ENCODE results near the gene DAB1. TPM values are rescaled to one million over a fixed set of nuclear protein-coding genes. Genes with fewer than 3 reads are reported as not detected.

DAB1 gene
- total RNA-seq, 1 donor from 2014 or later = 0.27 TPM

DNA sequence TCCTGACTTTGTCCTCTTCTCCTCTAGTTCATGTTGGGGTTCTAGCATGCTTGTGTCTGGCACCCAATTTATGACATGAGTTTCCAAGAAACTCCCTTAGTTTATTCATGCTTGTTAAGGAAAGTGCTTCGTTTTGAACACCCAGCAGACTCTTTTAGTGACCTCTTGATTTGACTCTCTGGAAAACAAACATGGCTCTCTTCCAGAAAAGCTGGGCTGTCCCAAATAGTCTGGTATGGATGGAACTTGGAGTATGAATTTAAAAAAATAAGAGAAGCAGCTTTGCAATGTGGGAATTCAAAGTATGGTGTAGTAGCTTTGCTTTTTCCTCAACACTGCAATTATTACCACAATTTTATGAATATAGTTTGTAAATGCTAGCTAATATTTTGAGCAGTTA lies 314.6 kb downstream of the DAB1 start:
- no peaks in the 10 kb centered on the region for H3K9me3 Mint-ChIP-seq (ENCODE audit: unreplicated experiment)
- H3K36me3 Mint-ChIP-seq (ENCODE audit: unreplicated experiment) = no peaks in the 10 kb centered on the region
- H3K27ac Mint-ChIP-seq (ENCODE audit: unreplicated experiment) = no peak overlapping the region
- peaks cover 9% of the 10 kb centered on the region for H3K4me1 Mint-ChIP-seq (ENCODE audit: unreplicated experiment)
- no peak for DNase-seq (ENCODE audit: extremely low spot score, unreplicated experiment)
- H3K4me3 Mint-ChIP-seq (ENCODE audit: unreplicated experiment) = no peak overlapping the region
- TF ChIP-seq, protein P1, sequence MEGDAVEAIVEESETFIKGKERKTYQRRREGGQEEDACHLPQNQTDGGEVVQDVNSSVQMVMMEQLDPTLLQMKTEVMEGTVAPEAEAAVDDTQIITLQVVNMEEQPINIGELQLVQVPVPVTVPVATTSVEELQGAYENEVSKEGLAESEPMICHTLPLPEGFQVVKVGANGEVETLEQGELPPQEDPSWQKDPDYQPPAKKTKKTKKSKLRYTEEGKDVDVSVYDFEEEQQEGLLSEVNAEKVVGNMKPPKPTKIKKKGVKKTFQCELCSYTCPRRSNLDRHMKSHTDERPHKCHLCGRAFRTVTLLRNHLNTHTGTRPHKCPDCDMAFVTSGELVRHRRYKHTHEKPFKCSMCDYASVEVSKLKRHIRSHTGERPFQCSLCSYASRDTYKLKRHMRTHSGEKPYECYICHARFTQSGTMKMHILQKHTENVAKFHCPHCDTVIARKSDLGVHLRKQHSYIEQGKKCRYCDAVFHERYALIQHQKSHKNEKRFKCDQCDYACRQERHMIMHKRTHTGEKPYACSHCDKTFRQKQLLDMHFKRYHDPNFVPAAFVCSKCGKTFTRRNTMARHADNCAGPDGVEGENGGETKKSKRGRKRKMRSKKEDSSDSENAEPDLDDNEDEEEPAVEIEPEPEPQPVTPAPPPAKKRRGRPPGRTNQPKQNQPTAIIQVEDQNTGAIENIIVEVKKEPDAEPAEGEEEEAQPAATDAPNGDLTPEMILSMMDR (IDR thresholded peaks at IDR 0.05) = no peak
- H3K27me3 Mint-ChIP-seq (ENCODE audit: unreplicated experiment) = peaks cover 2% of the 10 kb centered on the region

DNA sequence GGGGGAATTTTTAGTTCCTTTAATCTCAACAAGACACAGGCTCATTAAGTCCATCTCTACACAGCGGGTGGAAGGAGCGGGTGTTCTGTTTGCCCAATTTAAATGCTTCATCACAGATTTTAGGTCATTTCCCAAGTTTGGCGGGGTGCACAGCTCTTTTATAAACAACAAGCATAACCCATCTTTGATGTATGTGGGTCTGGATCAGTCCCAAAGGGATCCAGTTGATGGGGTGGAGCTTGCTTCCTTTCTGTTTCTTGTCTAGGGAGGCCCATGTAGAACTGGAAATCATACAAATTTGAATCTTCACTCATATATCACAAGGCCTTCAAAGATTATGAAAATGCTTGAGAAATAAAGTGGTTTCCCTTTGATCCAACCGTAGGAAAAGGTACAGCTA lies 317.6 kb downstream of the DAB1 start:
- no peak overlapping the region for H3K4me3 Mint-ChIP-seq (ENCODE audit: unreplicated experiment)
- H3K4me1 Mint-ChIP-seq (ENCODE audit: unreplicated experiment) = peaks cover 9% of the 10 kb centered on the region
- H3K27ac Mint-ChIP-seq (ENCODE audit: unreplicated experiment) = no peak overlapping the region
- H3K36me3 Mint-ChIP-seq (ENCODE audit: unreplicated experiment) = no peaks in the 10 kb centered on the region
- H3K27me3 Mint-ChIP-seq (ENCODE audit: unreplicated experiment) = peaks cover 2% of the 10 kb centered on the region
- TF ChIP-seq, protein P1 (IDR thresholded peaks at IDR 0.05) = no peak
- no peaks in the 10 kb centered on the region for H3K9me3 Mint-ChIP-seq (ENCODE audit: unreplicated experiment)
- no peak for DNase-seq (ENCODE audit: extremely low spot score, unreplicated experiment)

DNA sequence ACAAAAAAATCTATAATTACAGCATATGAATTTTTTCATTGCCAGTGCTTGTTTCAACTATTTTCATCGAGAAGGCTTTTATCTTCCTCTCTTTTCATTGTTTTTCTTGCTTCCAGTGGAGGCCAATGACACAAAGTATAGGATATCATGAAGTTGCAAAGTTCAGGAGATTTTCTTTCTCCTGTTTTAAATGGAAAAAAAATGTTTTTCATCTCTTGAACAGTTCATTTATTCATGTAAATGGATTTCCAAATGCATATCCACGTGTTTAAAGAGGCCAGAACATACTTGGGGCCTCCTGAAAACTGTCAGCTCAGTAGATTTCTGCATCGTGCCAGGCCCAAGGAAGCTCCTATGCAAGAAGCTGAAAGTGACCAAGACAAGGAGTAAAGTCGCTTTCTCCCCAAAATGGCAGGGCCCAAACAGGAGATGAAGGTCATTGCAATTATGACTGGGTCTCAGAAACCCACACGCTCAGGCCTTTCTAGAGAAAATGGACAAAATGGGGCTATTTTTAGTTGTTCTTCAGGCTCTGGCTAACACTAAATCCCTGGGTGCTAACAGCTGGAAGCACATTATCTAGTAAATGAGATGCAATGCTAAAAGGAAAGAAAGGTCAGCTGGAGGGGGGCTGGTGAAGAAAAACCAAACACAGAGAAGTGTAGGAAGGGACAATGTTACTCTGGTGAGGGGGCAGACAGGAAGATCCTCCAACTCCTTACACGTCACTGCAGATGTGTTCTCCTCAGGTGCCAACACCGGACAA lies 321.1 kb downstream of the DAB1 start:
- TF ChIP-seq, protein P1 (IDR thresholded peaks at IDR 0.05) = no peak
- Mint-ChIP-seq H3K4me1 (ENCODE audit: unreplicated experiment) (no peaks in the 10 kb centered on the region), H3K27ac (ENCODE audit: unreplicated experiment) (no peak overlapping the region), H3K4me3 (ENCODE audit: unreplicated experiment) (no peak overlapping the region), H3K36me3 (ENCODE audit: unreplicated experiment) (no peaks in the 10 kb centered on the region), H3K27me3 (ENCODE audit: unreplicated experiment) (peaks cover 2% of the 10 kb centered on the region), H3K9me3 (ENCODE audit: unreplicated experiment) (no peaks in the 10 kb centered on the region)
- no peak for DNase-seq (ENCODE audit: extremely low spot score, unreplicated experiment)

DNA sequence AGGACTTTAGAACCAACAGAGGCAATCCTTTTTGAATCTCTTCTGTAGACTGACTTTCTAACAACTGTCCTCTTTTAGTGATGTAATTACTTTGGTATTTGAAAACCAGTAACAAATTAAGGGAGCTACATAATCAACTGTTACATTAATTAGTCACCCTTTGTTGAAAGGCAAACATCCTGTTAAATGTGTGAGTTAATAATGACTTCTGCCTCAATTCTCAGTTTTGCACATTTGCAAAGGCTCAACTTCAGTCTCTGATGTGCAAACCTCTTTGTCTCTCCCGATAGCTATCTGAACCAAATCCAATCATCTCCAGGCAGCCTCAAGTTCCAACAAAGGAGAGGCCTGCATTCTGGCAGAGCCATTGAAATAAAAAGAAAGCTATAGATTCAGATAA lies 322.7 kb downstream of the DAB1 start:
- H3K27ac Mint-ChIP-seq (ENCODE audit: unreplicated experiment) = no peak overlapping the region
- H3K36me3 Mint-ChIP-seq (ENCODE audit: unreplicated experiment) = no peaks in the 10 kb centered on the region
- no peak for DNase-seq (ENCODE audit: extremely low spot score, unreplicated experiment)
- no peak overlapping the region for H3K4me3 Mint-ChIP-seq (ENCODE audit: unreplicated experiment)
- no peaks in the 10 kb centered on the region for H3K4me1 Mint-ChIP-seq (ENCODE audit: unreplicated experiment)
- peaks cover 2% of the 10 kb centered on the region for H3K27me3 Mint-ChIP-seq (ENCODE audit: unreplicated experiment)
- no peaks in the 10 kb centered on the region for H3K9me3 Mint-ChIP-seq (ENCODE audit: unreplicated experiment)
- TF ChIP-seq, protein P1 (IDR thresholded peaks at IDR 0.05) = no peak

DNA sequence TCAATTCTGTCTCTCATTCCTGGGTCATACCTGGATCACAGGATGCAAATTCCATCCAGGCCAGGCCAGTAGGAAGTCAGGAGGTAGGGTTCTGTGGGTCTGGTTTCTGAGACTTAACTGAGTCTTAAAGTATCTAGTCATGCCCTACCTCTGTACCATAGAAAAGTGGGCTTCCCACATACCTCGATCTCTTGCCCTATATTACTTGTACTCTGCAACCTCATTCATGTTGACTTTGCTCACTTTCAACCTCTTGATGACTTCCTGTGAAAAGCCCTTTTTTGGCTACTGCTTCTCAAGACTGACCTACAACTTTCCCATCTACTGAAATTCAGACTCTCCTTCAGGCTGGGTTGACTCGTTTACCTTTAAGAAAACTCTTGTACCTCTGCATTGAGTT lies 329.1 kb downstream of the DAB1 start:
- Mint-ChIP-seq H3K27me3 (ENCODE audit: unreplicated experiment) (no peaks in the 10 kb centered on the region), H3K4me3 (ENCODE audit: unreplicated experiment) (no peak overlapping the region), H3K27ac (ENCODE audit: unreplicated experiment) (no peak overlapping the region), H3K9me3 (ENCODE audit: unreplicated experiment) (no peaks in the 10 kb centered on the region), H3K4me1 (ENCODE audit: unreplicated experiment) (no peaks in the 10 kb centered on the region), H3K36me3 (ENCODE audit: unreplicated experiment) (no peaks in the 10 kb centered on the region)
- TF ChIP-seq, protein P1 (IDR thresholded peaks at IDR 0.05) = no peak
- no peak for DNase-seq (ENCODE audit: extremely low spot score, unreplicated experiment)

Measured in osteocyte (in vitro differentiated cells).